Measurements from ENCODE around the gene RANBP1.

Gene RANBP1

DNA sequence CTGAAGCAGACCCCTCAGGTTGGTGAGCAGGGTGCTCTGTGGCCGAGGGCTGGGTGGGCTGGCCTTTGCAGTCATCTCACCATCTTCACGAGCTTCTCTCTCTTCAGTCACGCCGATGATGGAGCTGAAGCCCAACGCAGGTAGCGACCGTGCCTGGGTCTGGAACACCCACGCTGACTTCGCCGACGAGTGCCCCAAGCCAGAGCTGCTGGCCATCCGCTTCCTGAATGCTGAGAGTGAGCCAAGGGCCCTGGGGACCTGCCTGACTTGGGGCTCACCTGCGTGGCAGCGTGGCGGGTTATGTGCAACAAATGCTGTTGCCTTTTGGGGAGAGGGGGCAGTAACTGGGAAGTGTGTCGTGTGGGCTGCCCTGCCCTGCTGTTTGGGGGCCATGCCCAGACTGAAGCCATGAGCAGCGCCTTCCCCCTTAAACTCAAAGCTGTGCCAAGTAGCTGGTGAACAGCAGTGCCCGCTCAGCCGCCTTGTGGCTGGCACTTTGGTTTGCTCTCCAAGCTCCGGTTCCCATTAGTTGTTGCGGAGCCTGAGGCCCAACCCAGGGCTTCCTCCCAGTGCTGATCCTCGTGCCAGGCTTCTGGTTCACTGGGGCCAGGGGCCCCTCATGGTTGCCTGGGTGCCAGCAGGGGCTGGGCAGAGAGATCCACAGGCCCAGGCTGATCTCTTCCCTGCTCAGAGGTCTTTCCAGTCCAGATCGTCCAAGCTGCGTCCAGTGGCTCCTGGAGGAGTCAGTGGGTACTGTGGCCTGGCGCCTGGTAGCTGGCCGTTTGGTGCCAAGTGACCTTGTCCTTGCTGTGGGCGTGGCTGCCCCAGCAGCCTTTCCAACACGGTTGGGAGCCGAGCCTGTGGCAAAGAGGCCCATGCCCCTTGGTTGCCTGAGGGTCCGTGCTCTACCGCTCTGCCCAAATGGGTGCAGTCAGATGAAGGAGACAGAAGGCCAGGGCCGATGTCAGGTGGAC lies 9.6 kb downstream of the RANBP1 start:
- no peak for DNase-seq

DNA sequence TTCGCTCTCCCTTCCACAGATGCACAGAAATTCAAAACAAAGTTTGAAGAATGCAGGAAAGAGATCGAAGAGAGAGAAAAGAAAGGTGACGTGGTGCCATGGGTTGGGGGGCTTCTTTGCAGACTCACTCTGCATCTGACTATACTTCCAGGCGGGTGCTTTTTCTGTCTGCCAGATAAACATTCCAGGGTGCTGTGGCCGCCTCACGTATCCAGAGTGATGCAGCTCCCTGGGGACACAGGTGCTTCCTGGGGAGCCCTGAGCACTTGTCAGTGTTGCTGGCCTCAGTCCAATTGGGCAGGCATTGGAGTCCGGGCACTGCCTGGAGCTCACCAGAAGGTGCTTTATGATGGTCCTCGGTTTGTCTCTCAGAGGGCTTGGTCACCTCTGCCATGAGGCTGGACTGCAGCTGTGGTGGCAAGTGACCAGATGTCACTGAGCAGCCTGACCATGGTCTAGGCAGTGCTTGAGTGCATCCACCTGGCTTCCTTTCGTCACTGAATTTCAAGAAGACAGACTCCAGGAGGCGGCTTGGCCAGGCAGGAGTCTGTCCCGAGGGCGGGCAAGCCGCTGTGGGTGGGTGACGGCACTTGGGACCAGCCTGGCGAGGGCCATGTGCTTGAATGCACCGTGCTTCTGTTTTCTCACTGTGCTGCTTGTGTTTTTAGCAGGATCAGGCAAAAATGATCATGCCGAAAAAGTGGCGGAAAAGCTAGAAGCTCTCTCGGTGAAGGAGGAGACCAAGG lies 10.6 kb downstream of the RANBP1 start:
- DNase-seq, result no peak

- no peak for DNase-seq
Observed at GRCh38 chr22:20127318-20127868, 11.5 kb downstream of the RANBP1 start.

GRCh38 chr22:20127869-20128618 lies 12.1 kb downstream of the RANBP1 start:
- DNase-seq, result no peak

DNA sequence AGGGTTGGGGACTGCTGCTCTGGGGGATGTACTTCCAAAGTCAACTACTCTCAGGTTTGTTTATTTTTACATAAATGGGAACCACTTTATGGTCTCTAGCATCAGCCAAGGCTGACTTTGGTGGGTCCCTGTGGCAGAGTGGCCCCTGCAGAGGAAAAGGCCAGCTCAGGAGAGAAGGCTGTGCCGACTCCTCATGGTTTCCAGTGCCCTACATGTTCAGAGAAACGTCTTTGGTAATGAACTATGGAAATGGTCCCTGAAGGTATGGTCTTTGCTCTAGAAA lies 12.7 kb downstream of the RANBP1 start:
- DNase-seq, result no peak

DNA sequence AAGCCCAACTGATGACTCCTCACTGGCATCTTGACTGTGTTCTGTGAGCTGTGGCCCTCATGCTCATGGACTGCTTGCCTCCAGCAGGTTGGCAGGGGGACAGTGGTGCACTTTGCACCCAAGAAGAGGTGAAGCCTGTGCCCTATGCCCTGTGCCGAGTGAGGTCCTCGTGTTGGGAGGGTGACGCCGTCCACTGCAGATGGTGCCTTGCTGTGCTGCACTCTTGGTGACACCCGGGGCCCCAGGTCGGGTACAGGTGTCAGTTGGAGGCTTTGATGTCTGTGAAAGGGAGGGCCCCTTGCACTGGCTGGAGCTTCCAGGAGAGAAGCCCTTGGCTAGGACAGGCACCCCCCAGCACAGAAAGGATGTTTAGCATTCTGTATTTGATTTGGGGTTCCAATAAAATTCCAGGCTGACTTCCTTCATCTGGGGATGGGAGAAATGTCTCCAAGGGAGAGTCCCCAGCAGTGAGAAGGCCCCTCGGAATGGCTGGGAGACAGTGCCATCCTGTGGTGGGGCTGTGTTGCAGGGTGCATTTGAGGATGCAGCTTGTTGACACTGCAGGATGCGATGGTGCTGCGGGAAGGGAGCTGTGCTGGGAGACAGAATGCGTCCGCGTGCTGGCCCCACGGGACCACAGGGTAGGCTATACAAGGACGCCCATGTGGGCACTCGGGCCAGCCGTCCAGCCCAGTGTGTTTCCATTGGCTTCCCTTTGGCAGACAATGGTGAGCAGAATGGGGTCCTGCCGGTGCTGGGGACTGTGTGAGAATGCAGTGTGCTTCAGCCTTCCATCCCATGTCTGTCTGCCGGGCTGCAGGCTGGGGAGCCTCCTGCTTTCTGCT lies 13.2 kb downstream of the RANBP1 start:
- DNase-seq, result no peak

GRCh38 chr22:20129747-20130014 lies 13.8 kb downstream of the RANBP1 start:
- DNase-seq, result no peak

- DNase-seq, result no peak
Observed at GRCh38 chr22:20130319-20130718, 14.4 kb downstream of the RANBP1 start.

DNA sequence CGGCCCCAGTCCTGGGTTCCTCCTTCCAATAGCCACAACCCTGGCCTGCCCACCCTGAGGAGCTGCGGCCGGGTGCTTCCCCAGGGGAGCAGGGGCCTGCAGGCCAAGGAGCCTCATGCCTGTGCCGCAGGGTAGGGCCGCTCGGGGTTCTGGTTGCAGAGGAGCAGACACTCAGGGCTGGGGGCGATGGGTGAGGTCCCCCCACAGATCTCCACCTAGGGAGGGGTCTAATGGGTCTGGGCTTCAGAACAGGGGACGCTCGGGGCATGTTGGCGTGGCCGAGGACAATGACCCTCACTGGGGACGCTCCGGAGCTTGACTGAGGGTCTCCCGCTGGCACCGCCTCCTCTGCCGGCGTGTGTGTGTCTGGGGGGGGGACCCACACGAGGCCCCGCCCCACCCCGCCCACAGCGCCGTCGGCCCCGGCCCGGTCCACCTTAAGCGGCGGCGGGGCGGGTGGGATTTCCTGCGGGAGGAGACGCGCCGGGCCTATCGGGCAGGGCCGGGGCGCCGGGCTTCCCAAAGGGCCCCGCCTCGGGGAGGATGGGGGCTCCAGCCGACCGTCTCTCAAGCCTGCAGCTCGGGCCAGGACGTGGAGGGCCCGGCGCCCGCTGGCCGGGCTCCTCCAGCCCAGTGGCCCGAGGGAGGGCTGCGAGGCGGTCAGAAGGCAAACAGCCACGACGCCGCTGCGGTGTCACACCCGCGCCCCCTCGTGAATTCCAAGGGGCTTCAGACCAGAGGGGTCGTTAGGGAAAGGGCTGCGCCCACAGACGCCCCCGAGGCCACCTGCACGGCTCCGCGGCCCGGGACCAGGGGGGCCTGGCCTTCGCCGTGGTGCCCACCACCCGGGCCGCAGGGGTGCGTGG lies 15.1 kb downstream of the RANBP1 start:
- no peak for DNase-seq

DNA sequence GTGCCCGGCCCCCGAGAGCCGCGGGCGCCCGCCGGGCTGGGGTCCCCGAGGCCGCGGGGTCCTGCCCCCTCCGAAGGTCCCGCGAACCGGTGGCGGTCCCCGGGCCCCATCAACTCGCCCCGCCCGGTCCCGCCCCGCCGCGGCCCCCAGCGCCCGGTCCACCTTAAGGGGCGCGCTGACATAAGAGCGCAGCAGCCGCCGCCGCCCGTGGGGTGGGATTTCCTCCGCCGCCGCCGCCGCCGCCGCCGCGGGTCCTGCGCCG lies 15.6 kb downstream of the RANBP1 start, which contains the start of gene ZDHHC8:
ZDHHC8 (plus strand) TSS at position 208 of the 262 bp plus-strand sequence. CDS start 144 bp downstream, outside the sequence.
- DNase-seq, result no peak

- no peak for DNase-seq
Observed at GRCh38 chr22:20131859-20132685, 16.2 kb downstream of the RANBP1 start.

DNA sequence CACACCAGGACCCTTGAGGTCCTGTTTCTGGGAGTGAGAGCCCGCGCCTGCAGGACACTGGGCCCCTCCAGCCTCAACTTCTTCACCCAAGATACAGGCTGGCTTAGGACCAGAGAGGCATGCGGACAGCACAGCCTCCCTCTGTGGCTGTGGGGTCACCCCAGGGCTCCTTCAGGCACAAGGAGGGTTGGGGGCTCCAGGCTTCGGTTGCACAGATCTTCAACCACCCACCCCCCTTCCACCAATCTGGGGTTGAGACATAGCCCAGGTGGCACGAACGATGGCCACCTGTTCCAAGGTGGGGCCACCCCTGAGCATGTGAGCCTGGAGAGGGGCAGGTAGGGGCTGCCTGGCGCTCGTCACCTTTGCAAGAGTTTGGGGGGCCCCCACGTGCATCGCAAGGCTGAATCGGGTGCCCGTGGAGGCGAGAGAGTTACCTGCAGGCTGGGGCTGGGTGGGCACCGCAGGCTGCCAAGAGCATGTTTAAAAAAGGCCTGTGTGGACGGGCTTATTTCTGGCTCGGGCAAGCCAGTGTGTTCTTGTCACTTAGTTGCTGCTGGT lies 16.9 kb downstream of the RANBP1 start:
- no peak for DNase-seq

GRCh38 chr22:20133930-20134549 lies 18.1 kb downstream of the RANBP1 start:
- no peak for DNase-seq

DNA sequence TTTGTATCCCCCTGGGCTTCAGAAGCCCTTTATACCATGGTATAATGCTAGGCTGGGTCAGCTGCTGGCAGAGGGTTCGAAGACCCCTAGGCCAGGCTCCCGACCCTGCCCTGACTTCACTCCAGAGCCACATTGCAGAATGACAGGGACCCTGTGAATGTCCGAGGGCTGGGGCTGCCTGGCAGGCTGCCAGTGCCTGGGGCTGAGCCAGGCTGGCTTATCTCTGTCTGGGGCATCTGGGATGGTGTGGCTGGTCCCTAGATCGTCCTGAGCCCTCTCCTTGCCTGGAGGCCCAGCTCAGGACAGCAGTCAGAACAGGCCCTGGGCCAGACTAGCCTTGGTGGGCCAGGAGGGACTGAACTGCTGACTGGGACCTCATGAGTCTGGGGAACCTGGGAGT lies 19.4 kb downstream of the RANBP1 start:
- no peak for DNase-seq

DNA sequence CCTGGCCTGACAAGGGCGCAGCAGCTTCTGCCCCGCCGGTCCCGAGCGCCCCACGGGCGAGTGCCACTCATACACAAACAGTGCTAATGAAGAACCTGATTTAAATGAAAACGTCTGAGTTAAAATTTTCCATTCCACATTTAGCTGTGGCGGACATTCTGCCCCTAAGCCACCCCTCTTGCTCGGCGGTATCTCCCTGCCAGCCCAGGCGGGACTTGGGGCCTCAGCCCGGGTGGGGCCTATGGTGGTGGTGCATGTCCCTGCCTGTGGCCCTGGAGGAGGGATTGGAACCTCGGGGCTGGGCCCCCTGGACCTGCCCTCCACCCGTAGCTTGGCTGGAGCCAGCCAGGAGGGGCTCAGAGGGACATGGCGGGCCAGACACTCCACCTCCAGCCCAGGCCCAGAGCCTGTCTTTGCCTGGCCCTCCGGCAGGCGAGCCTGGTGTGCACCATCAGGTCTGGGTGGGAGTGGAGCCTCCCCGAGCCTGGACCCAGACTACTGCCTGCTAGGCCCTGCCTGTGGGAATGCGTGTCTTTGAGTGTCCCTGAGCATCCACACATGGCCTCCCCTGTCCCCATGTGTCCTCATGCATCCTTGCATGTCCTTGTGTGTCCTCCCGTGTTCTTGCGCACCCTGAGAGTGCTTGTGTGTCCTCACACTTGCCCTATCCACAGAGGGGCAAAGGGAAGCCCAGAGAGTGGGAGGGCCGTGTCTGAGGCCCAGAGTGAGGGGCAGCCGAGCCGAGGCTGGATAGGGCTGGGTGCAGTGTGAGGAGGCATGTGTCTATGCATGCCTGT lies 20.1 kb downstream of the RANBP1 start:
- no peak for DNase-seq

- no peak for DNase-seq
Observed at GRCh38 chr22:20136603-20136873, 20.6 kb downstream of the RANBP1 start.

GRCh38 chr22:20137113-20137512 lies 21.2 kb downstream of the RANBP1 start:
- no peak for DNase-seq

- no peak for DNase-seq
Observed at GRCh38 chr22:20137671-20138416, 21.9 kb downstream of the RANBP1 start.

GRCh38 chr22:20138417-20138738 lies 22.5 kb downstream of the RANBP1 start:
- no peak for DNase-seq
